HepG2 (cell line): Measurements from ENCODE around the gene SNED1. TPM values are rescaled to one million over a fixed set of nuclear protein-coding genes. Genes with fewer than 3 reads are reported as not detected.
A peak's percentile ranks its signal among the peaks of the same experiment; 100 is the strongest.

Source experiments
- CENPBD1 ChIP-seq: sonication (generic); formaldehyde crosslinking; IDR thresholded peaks from 2 replicates; pipeline ENCODE4 v1.8.0; 2022; ENCODE audit warnings: missing genetic modification reagents, low read depth, mild to moderate bottlenecking, borderline replicate concordance
- DPF2 ChIP-seq: sonication (generic); formaldehyde crosslinking; IDR thresholded peaks from 2 replicates; pipeline ENCODE4 v1.4.0; 2020; ENCODE audit warnings: mild to moderate bottlenecking, low read depth, missing genetic modification reagents, borderline replicate concordance
- E2F5 ChIP-seq: sonication (generic); formaldehyde crosslinking; conservative IDR thresholded peaks from 2 replicates; pipeline ENCODE4 v1.4.0; 2020; ENCODE audit warnings: missing genetic modification reagents
- ETV5 ChIP-seq: IDR thresholded peaks from 2 replicates; pipeline ENCODE4 v1.6.1; 2018; ENCODE audit warnings: missing biosample characterization, missing genetic modification reagents, inconsistent platforms, borderline replicate concordance
- IKZF5 ChIP-seq: IDR thresholded peaks from 2 replicates; pipeline ENCODE4 v1.6.1; 2018; ENCODE audit warnings: missing genetic modification reagents, mild to moderate bottlenecking, missing compliant biosample characterization
- KDM4B ChIP-seq: sonication (generic); formaldehyde crosslinking; IDR thresholded peaks from 2 replicates; pipeline ENCODE4 v1.4.0; 2020; ENCODE audit warnings: missing genetic modification reagents
- KLF12 ChIP-seq: sonication (generic); formaldehyde crosslinking; IDR thresholded peaks from 2 replicates; pipeline ENCODE4 v1.4.0; 2020; ENCODE audit warnings: missing genetic modification reagents, borderline replicate concordance
- RFXAP ChIP-seq: sonication (generic); formaldehyde crosslinking; IDR thresholded peaks from 2 replicates; pipeline ENCODE4 v1.4.0; 2020; ENCODE audit warnings: missing genetic modification reagents, borderline replicate concordance
- RNF219 ChIP-seq: sonication (generic); formaldehyde crosslinking; IDR thresholded peaks from 2 replicates; pipeline ENCODE4 v1.5.0; 2020; ENCODE audit warnings: mild to moderate bottlenecking, missing genetic modification reagents
- SIX1 ChIP-seq: sonication (generic); formaldehyde crosslinking; IDR thresholded peaks from 2 replicates; pipeline ENCODE4 v1.4.0; 2020; ENCODE audit warnings: missing genetic modification reagents, borderline replicate concordance
- TCF7L2 ChIP-seq: IDR thresholded peaks from 2 replicates; pipeline ENCODE4 v1.6.1; 2011; ENCODE audit warnings: mild to moderate bottlenecking, low read depth, low read length, moderate library complexity
- USF2 ChIP-seq, 2 experiments: sonication (generic) in 1 of 2; formaldehyde crosslinking in 1 of 2; IDR thresholded peaks; 2 replicates each; pipeline versions ENCODE4 v1.5.1 to v1.6.1; 2011 to 2020; ENCODE audit warnings: borderline replicate concordance in 1 of 2, low read depth in 1 of 2, low read length in 1 of 2, mild to moderate bottlenecking in 1 of 2, missing genetic modification reagents in 1 of 2, moderate library complexity in 1 of 2
- ZBTB46 ChIP-seq: sonication (generic); formaldehyde crosslinking; IDR thresholded peaks from 2 replicates; pipeline ENCODE4 v1.4.0; 2020; ENCODE audit warnings: mild to moderate bottlenecking, missing genetic modification reagents, borderline replicate concordance
- ZMYM4 ChIP-seq: sonication (generic); formaldehyde crosslinking; IDR thresholded peaks from 2 replicates; pipeline ENCODE4 v1.8.1; 2023; ENCODE audit warnings: mild to moderate bottlenecking, missing genetic modification reagents
- ZNF329 ChIP-seq: sonication (generic); formaldehyde crosslinking; IDR thresholded peaks from 2 replicates; pipeline ENCODE4 v1.9.0; 2021; ENCODE audit warnings: low read depth, mild to moderate bottlenecking, missing genetic modification reagents
- ZNF331 ChIP-seq: sonication (generic); formaldehyde crosslinking; IDR thresholded peaks from 2 replicates; pipeline ENCODE4 v1.4.0; 2020; ENCODE audit warnings: missing genetic modification reagents
- ZNF441 ChIP-seq: sonication (generic); formaldehyde crosslinking; IDR thresholded peaks from 2 replicates; pipeline ENCODE4 v1.7.0; 2021; ENCODE audit warnings: missing genetic modification reagents, borderline replicate concordance
- ZNF557 ChIP-seq: sonication (generic); formaldehyde crosslinking; IDR thresholded peaks from 2 replicates; pipeline ENCODE4 v1.4.0; 2020; ENCODE audit warnings: missing genetic modification reagents
- ZNF580 ChIP-seq: IDR thresholded peaks from 2 replicates; pipeline ENCODE4 v1.6.1; 2016; ENCODE audit warnings: low read depth, borderline replicate concordance
- polyA plus RNA-seq, 8 experiments: library from polyadenylated mRNA; depleted of rRNA in 3 of 8; stranded (reverse) in 7 of 8; unstranded in 1 of 8; fragments of >200 nt; fragmentation: Illumina TruSeq in 4 of 8; extraction: Trizol in 4 of 8; gene quantifications; 2 replicates each; pipeline versions ENCODE4 v1.2.1 to v1.2.3, GENCODE V29; 2011 to 2016; ENCODE audit warnings: low read depth in 4 of 8, missing spikeins in 1 of 8, mixed read lengths in 1 of 8; ENCODE audit not compliant: insufficient read depth in 1 of 8
- total RNA-seq, 5 experiments: library from RNA; depleted of rRNA; stranded (reverse); fragments of >200 nt; fragmentation: Illumina TruSeq; extraction: Trizol; gene quantifications; 2 replicates each; pipeline ENCODE4 v1.2.3, GENCODE V29; 2016; ENCODE audit warnings: low read depth in 1 of 5

The SNED1 gene
- total and polyA plus RNA-seq, 2 of the 13 experiments (the other 11 are each of a cell fraction or from before 2014, with no cell fraction given), result 0.15 to 0.65 TPM

GRCh38 chr2:241102239-241102803 lies 103.9 kb downstream of the SNED1 start, which contains the start of gene MTERF4 (continued):
- peak; percentile 99 for TF ChIP-seq KDM4B
- TF ChIP-seq E2F5, result peak; percentile 92
- TF ChIP-seq ZMYM4 (CRISPR knock-in tag), result peak; percentile 94
- peak; percentile 97 for TF ChIP-seq RFXAP (CRISPR knock-in tag)
- no peak for TF ChIP-seq USF2 (IDR thresholded peaks at IDR 0.05; ENCODE audit: low read depth, low read length)
- TF ChIP-seq USF2 (CRISPR knock-in tag; IDR thresholded peaks at IDR 0.05; ENCODE audit: borderline replicate concordance), result peak; percentile 43; the same call in 1 of the 2 replicates
- peak; percentile 99 for TF ChIP-seq ZNF580
- peak; percentile 92 for TF ChIP-seq ZNF441 (CRISPR knock-in tag)
- 0 out of 2 replicates have a peak, but pooled peaks have one; percentile 69 for TF ChIP-seq CENPBD1
- peak; percentile 96 for TF ChIP-seq RNF219 (CRISPR knock-in tag)
- no peak for TF ChIP-seq TCF7L2
- peak; percentile 81 for TF ChIP-seq ZNF557 (CRISPR knock-in tag)
- no peak; the same call in 1 of the 2 replicates for TF ChIP-seq DPF2 (CRISPR knock-in tag)
- peak; percentile 99 for TF ChIP-seq ZNF331 (CRISPR knock-in tag)
- no peak for TF ChIP-seq ZBTB46 (CRISPR knock-in tag)
- peak; percentile 90 for TF ChIP-seq ZNF329
- peak; percentile 97 for TF ChIP-seq KLF12 (CRISPR knock-in tag)
- TF ChIP-seq SIX1 (CRISPR knock-in tag), result peak; percentile 87; the same call in 1 of the 2 replicates
- peak; percentile 100 for TF ChIP-seq IKZF5 (CRISPR knock-in tag)
- peak; percentile 99 for TF ChIP-seq ETV5 (CRISPR knock-in tag)
